Suprapubic skin (tissue), 4 donors: ENCODE data around the gene PNPLA8. TPM values are rescaled to one million over a fixed set of nuclear protein-coding genes. Genes with fewer than 3 reads are reported as not detected.

Source experiments
- DNase-seq, 2 donors: peaks; one replicate each; pipeline ENCODE4 v3.0.0-alpha.2; 2019; ENCODE audit warnings: low spot score in 2 of 2
- H3K27ac ChIP-seq: fragments of 200-600 bp; sonication (generic); one replicate; pipeline ENCODE4 v1.5.1; 2019
- H3K27me3 ChIP-seq: fragments of 200-600 bp; sonication (generic); one replicate; pipeline ENCODE4 v1.5.1; 2019
- H3K36me3 ChIP-seq: fragments of 200-600 bp; sonication (generic); one replicate; pipeline ENCODE4 v1.5.1; 2019
- H3K4me1 ChIP-seq: fragments of 200-600 bp; sonication (generic); one replicate; pipeline ENCODE4 v1.5.1; 2019
- H3K4me3 ChIP-seq: fragments of 200-600 bp; sonication (generic); one replicate; pipeline ENCODE4 v1.5.1; 2019; ENCODE audit warnings: mild to moderate bottlenecking
- H3K9me3 ChIP-seq: fragments of 200-600 bp; sonication (generic); one replicate; pipeline ENCODE4 v1.5.1; 2019
- EP300 ChIP-seq: sonication (generic); formaldehyde crosslinking; IDR thresholded peaks from one replicate; pipeline ENCODE4 v1.6.1; 2017; ENCODE audit warnings: antibody characterized with exemption
- POLR2A ChIP-seq, 2 donors: fragments of 450-650 bp; IDR thresholded peaks; one replicate each; pipeline ENCODE4 v1.6.1; 2017; ENCODE audit warnings: antibody characterized with exemption in 2 of 2, mild to moderate bottlenecking in 2 of 2, moderate library complexity in 2 of 2
- POLR2AphosphoS5 ChIP-seq, 3 donors: sonication (generic); formaldehyde crosslinking; IDR thresholded peaks; one replicate each; pipeline ENCODE4 v1.6.1; 2017; ENCODE audit warnings: antibody characterized with exemption in 3 of 3
- WGBS: methylation state at CpG from one replicate; pipeline ENCODE4 v1.1.5; 2018; 5-methylcytosine and 5-hydroxymethylcytosine counted together
- total RNA-seq, 4 donors: library from RNA; depleted of rRNA; stranded (reverse); fragments of >200 nt; gene quantifications; one replicate each; pipeline ENCODE4 v1.1.0, GENCODE V29; 2016
- TF ChIP-seq, protein P1 (sequence below), 2 donors: fragments of 200-600 bp in 1 of 2; fragments of 450-650 bp in 1 of 2; sonication (generic) in 1 of 2; IDR thresholded peaks; one replicate each; pipeline ENCODE4 v1.5.1; 2016 to 2019; ENCODE audit warnings: antibody characterized with exemption in 2 of 2, mild to moderate bottlenecking in 1 of 2, moderate library complexity in 1 of 2

Gene PNPLA8
- total RNA-seq, 4 donors from 2014 or later = 28.1 to 49.8 (median 41.5) TPM

DNA sequence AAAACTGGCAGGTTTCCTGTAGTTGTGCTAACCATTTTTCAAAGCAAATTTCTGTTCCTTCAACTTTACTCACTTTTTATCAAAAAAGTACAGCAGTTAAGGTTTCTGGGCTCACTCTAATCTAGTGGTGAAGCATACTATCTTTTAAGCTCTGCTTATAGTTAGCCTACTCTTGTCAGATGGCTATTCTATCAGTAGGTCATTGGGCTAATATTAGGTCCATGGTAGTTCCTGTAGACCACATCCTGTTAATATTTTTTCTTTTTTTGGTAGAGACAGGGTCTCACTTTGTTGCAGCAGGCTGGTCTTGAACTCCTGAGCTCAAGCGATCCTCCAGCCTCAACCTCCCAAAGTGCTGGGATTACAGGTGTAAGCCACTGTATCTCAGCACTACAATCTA is 41.8 kb downstream of the PNPLA8 start:
- Histone ChIP-seq H3K9me3 (no peaks in the 10 kb centered on the region), H3K27ac (no peak overlapping the region), H3K36me3 (peaks cover 43% of the 10 kb centered on the region), H3K4me3 (no peak overlapping the region), H3K27me3 (no peaks in the 10 kb centered on the region), H3K4me1 (no peaks in the 10 kb centered on the region)
- WGBS = 95% methylated on average over 1 of the region's 1 CpG
- no peak for TF ChIP-seq POLR2A (IDR thresholded peaks at IDR 0.05)
- TF ChIP-seq EP300 = no peak
- no peak for TF ChIP-seq POLR2AphosphoS5 (IDR thresholded peaks at IDR 0.05)
- TF ChIP-seq, protein P1, sequence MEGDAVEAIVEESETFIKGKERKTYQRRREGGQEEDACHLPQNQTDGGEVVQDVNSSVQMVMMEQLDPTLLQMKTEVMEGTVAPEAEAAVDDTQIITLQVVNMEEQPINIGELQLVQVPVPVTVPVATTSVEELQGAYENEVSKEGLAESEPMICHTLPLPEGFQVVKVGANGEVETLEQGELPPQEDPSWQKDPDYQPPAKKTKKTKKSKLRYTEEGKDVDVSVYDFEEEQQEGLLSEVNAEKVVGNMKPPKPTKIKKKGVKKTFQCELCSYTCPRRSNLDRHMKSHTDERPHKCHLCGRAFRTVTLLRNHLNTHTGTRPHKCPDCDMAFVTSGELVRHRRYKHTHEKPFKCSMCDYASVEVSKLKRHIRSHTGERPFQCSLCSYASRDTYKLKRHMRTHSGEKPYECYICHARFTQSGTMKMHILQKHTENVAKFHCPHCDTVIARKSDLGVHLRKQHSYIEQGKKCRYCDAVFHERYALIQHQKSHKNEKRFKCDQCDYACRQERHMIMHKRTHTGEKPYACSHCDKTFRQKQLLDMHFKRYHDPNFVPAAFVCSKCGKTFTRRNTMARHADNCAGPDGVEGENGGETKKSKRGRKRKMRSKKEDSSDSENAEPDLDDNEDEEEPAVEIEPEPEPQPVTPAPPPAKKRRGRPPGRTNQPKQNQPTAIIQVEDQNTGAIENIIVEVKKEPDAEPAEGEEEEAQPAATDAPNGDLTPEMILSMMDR (IDR thresholded peaks at IDR 0.05) = no peak
- DNase-seq = no peak

DNA sequence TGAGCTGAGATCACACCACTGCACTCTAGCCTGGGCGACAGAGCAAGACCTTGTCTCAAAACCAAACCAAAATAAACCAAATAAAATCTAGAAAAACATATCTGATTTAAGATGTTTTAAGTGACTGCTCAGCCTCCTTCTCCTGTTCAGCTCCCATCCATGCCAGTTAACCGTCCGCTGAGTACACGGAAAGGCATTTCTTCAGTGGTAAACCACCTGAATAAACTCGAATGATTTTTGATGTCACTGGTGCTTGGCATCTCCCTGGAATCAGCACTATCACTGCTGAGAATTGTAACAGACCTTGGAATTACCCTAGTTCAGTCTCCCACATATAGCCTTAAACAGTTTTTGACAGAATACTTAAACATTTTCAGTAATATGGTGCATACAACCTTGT is 45.6 kb downstream of the PNPLA8 start:
- TF ChIP-seq, protein P1 (IDR thresholded peaks at IDR 0.05) = no peak
- TF ChIP-seq POLR2AphosphoS5 (IDR thresholded peaks at IDR 0.05) = no peak
- no peak for TF ChIP-seq POLR2A (IDR thresholded peaks at IDR 0.05)
- no peak for TF ChIP-seq EP300
- H3K36me3 ChIP-seq = peaks cover 45% of the 10 kb centered on the region
- 98% methylated on average over 5 of the region's 5 CpGs for whole genome bisulfite sequencing
- H3K4me3 ChIP-seq = no peak overlapping the region
- DNase-seq = no peak
- H3K27me3 ChIP-seq = no peaks in the 10 kb centered on the region
- H3K4me1 ChIP-seq = no peaks in the 10 kb centered on the region
- no peaks in the 10 kb centered on the region for H3K9me3 ChIP-seq
- no peak overlapping the region for H3K27ac ChIP-seq

DNA sequence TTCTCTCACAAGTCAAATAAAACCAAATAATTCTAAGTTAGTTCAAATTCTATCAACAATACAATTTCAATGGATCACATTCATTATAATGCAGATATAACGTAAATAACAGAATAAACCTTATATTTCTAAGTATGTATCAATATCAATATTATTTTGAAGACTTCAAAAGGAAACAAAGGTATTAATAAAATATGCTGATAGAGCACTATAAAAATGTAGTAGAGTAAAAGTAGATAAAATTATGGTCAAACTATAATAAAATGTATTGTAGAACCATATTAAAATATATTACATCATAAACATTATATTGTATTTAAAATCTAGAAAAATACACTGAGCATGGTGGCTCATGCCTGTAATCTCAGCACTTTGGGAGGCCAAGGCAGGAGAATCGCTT is 46.2 kb downstream of the PNPLA8 start:
- TF ChIP-seq, protein P1 (IDR thresholded peaks at IDR 0.05) = no peak
- no peak for TF ChIP-seq POLR2AphosphoS5 (IDR thresholded peaks at IDR 0.05)
- no peak for TF ChIP-seq POLR2A (IDR thresholded peaks at IDR 0.05)
- TF ChIP-seq EP300 = no peak
- no peak overlapping the region for H3K27ac ChIP-seq
- no peaks in the 10 kb centered on the region for H3K27me3 ChIP-seq
- no peaks in the 10 kb centered on the region for H3K9me3 ChIP-seq
- WGBS = over 99% methylated on average over 2 of the region's 2 CpGs
- no peak for DNase-seq
- peaks cover 45% of the 10 kb centered on the region for H3K36me3 ChIP-seq
- H3K4me3 ChIP-seq = no peak overlapping the region
- no peaks in the 10 kb centered on the region for H3K4me1 ChIP-seq

DNA sequence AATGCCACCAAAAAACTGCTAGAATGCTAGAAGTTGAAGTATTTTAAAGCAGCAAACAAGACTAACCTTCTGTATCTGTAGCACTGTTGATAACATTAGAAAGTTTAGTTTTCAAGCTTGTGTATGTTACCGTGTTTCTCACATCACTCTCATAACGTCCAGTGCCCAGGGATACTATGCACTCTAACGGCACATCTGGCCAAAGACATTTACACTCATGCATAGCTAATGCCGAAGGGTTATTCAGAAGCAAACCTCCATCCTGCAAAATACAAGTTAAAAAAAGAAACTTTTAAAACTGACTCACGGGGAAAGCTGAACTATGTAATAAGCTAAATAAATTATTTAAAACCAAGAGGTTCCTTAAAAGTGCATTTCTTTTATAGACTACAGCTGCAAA is 46.8 kb downstream of the PNPLA8 start:
- TF ChIP-seq EP300 = no peak
- no peak for TF ChIP-seq POLR2A (IDR thresholded peaks at IDR 0.05)
- TF ChIP-seq, protein P1 (IDR thresholded peaks at IDR 0.05) = no peak
- no peak for TF ChIP-seq POLR2AphosphoS5 (IDR thresholded peaks at IDR 0.05)
- WGBS = 93% methylated on average over 5 of the region's 5 CpGs
- H3K36me3 ChIP-seq = peaks cover 45% of the 10 kb centered on the region

DNA sequence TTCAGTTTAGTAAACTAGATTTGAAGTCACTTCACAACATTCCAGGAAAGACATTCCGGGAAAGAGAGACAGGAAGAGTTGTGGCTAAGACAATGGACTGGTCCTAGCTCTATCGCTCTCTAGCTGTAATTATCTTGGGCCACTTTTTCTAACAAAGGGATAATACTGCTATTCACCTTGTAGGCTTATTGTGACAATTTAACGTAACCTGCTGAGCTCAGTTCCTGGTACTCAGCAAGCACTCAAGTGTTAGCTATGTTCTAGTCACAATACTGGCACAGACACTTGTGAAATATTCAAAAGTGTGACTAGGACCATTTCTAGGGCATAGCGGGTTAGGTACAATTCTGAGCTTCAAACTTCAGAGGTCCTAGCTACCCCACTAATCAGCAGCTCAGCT is 57.7 kb downstream of the PNPLA8 start:
- WGBS = 66% methylated on average over 4 of the region's 4 CpGs
- Histone ChIP-seq H3K4me3 (no peak overlapping the region), H3K9me3 (no peaks in the 10 kb centered on the region), H3K27ac (no peak overlapping the region), H3K36me3 (peaks cover 5% of the 10 kb centered on the region), H3K27me3 (no peaks in the 10 kb centered on the region), H3K4me1 (no peaks in the 10 kb centered on the region)
- DNase-seq = no peak
- no peak for TF ChIP-seq POLR2AphosphoS5 (IDR thresholded peaks at IDR 0.05)
- no peak for TF ChIP-seq EP300
- TF ChIP-seq POLR2A (IDR thresholded peaks at IDR 0.05) = no peak
- TF ChIP-seq, protein P1 (IDR thresholded peaks at IDR 0.05) = no peak

More for the DNA sequence above, 46.8 kb downstream of the PNPLA8 start:
- Histone ChIP-seq H3K9me3 (no peaks in the 10 kb centered on the region), H3K4me1 (no peaks in the 10 kb centered on the region), H3K4me3 (no peak overlapping the region), H3K27ac (no peak overlapping the region), H3K27me3 (no peaks in the 10 kb centered on the region)
- DNase-seq = no peak
